HEK293 (cell line): ENCODE data around the gene RHOT1.
"Not testable (repeated sequence)": the region's sequence is repeated elsewhere in the genome, so short reads cannot be mapped to it uniquely, and the experiment has no call there.

ENCODE experiments used
- CTCF ChIA-PET: fragments of 350-600 bp; formaldehyde crosslinking; extraction: SDS; loops from one replicate; lab custom pipeline; 2021; ENCODE audit warnings: antibody characterized with exemption; lab: Yijun Ruan, JAX
- POLR2A ChIA-PET: fragments of 300-600 bp; formaldehyde crosslinking; extraction: SDS; loops from one replicate; lab custom pipeline; 2020; ENCODE audit warnings: antibody characterized with exemption, inconsistent platforms; lab: Yijun Ruan, JAX
- H3K27ac ChIP-seq: fragments of 200-500 bp; sonication (Bioruptor generic); 2 replicates; pipeline ENCODE4 v1.5.1; 2014; ENCODE audit warnings: low read depth, low read length, control low read depth, inconsistent platforms; ENCODE audit errors: extremely low read depth
- H3K36me3 ChIP-seq, 2 experiments: fragments of 200-500 bp in 1 of 2; sonication (Bioruptor generic) in 1 of 2; 1 replicate in 1 of 2; 2 replicates in 1 of 2; pipeline ENCODE4 v1.5.1; 2014 to 2017; ENCODE audit warnings: inconsistent platforms in 2 of 2, low read length in 2 of 2; ENCODE audit not compliant: control insufficient read depth in 2 of 2, insufficient read depth in 1 of 2
- H3K4me1 ChIP-seq: fragments of 200-500 bp; sonication (Bioruptor generic); 2 replicates; pipeline ENCODE4 v1.5.1; 2014; ENCODE audit warnings: mild to moderate bottlenecking, low read length, inconsistent platforms; ENCODE audit not compliant: control insufficient read depth, insufficient read depth
- H3K4me3 ChIP-seq: 2 replicates; pipeline ENCODE4 v1.5.1; 2011; ENCODE audit warnings: low read depth, mild to moderate bottlenecking, control low read depth, low read length, moderate library complexity
- H3K9me3 ChIP-seq: fragments of 200-500 bp; sonication (Bioruptor generic); 2 replicates; pipeline ENCODE4 v1.5.1; 2014; ENCODE audit warnings: low read depth, low read length, inconsistent platforms; ENCODE audit not compliant: control insufficient read depth, insufficient read depth
- GLIS1 ChIP-seq: fragments of 450-650 bp; formaldehyde crosslinking; IDR thresholded peaks from 2 replicates; pipeline ENCODE4 v1.5.1; 2016; ENCODE audit warnings: missing biosample characterization, missing genetic modification characterization
- KLF16 ChIP-seq: fragments of 450-650 bp; formaldehyde crosslinking; IDR thresholded peaks from 2 replicates; pipeline ENCODE4 v1.5.1; 2017; ENCODE audit warnings: missing biosample characterization, missing genetic modification characterization
- ZNF174 ChIP-seq: fragments of 450-650 bp; formaldehyde crosslinking; IDR thresholded peaks from 2 replicates; pipeline ENCODE4 v1.5.0; 2017; ENCODE audit warnings: missing biosample characterization, mild to moderate bottlenecking, missing genetic modification characterization
- ZNF274 ChIP-seq, 2 experiments: fragments of 200-500 bp in 1 of 2; fragments of 450-650 bp in 1 of 2; sonication (Bioruptor generic) in 1 of 2; formaldehyde crosslinking in 1 of 2; IDR thresholded peaks; 2 replicates each; pipeline versions ENCODE4 v1.5.1 to v1.6.1; 2014 to 2016; ENCODE audit warnings: borderline replicate concordance in 1 of 2, inconsistent platforms in 1 of 2, low read length in 1 of 2, missing biosample characterization in 1 of 2, missing genetic modification characterization in 1 of 2
- ZNF426 ChIP-seq: fragments of 450-650 bp; formaldehyde crosslinking; IDR thresholded peaks from 2 replicates; pipeline ENCODE4 v1.5.1; 2017; ENCODE audit warnings: missing biosample characterization, missing genetic modification characterization, mild to moderate bottlenecking, inconsistent platforms, moderate library complexity
- ZNF544 ChIP-seq: fragments of 450-650 bp; formaldehyde crosslinking; IDR thresholded peaks from 2 replicates; pipeline ENCODE4 v1.5.0; 2017; ENCODE audit warnings: missing biosample characterization, missing genetic modification characterization
- ZNF561 ChIP-seq: fragments of 450-650 bp; IDR thresholded peaks from 2 replicates; pipeline ENCODE4 v1.5.1; 2018; ENCODE audit warnings: missing biosample characterization, missing genetic modification characterization, borderline replicate concordance
- ZNF785 ChIP-seq: fragments of 450-650 bp; formaldehyde crosslinking; IDR thresholded peaks from 2 replicates; pipeline ENCODE4 v1.5.1; 2016; ENCODE audit warnings: missing biosample characterization, missing genetic modification characterization
- TF ChIP-seq, protein P1 (sequence below): fragments of 450-650 bp; formaldehyde crosslinking; IDR thresholded peaks from 2 replicates; pipeline ENCODE4 v1.5.1; 2016; ENCODE audit warnings: missing biosample characterization, missing genetic modification characterization, low read depth
- TF ChIP-seq, protein P2 (sequence below): fragments of 450-650 bp; formaldehyde crosslinking; IDR thresholded peaks from 2 replicates; pipeline ENCODE4 v1.5.1; 2017; ENCODE audit warnings: missing biosample characterization, mild to moderate bottlenecking, missing genetic modification characterization, moderate library complexity
- TF ChIP-seq, protein P3 (sequence below): fragments of 450-650 bp; formaldehyde crosslinking; IDR thresholded peaks from 2 replicates; pipeline ENCODE4 v1.5.1; 2016; ENCODE audit warnings: missing biosample characterization, missing genetic modification characterization
- TF ChIP-seq, protein P4 (sequence below): fragments of 450-650 bp; formaldehyde crosslinking; conservative IDR thresholded peaks from 2 replicates; pipeline ENCODE4 v1.5.1; 2016; ENCODE audit warnings: low read depth, missing biosample characterization, missing genetic modification characterization

Gene RHOT1

DNA sequence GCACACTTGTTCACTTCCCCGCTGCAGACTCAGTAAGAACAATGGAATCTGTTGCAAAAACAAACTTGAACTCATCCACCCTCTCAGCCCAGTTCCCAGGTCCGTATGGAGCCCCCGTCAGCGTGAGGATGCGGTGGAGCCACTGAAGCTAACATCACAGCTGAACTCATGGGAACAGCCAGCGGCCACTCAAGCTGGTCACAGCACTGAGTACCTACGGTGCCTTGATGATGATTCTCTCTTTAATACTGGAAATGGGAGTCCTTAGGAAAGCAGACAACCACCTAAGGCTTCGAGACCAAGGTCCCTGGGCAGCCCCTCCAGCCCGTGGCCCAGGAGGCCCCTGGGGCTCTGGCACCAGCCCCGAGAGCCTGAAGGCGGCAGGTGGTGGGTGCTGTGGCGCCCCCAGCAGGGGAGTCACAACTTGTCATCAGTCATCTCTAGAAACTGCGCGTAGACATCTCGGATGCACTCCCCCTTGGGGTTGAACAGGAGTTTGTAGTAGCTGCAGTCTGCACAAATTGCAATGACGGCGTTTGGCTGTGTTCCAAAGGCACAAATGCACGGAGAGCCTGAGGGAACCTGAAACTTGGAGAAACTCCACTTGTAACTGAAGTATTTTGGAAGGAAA, 31.0 kb upstream of the RHOT1 start (continued):
- TF ChIP-seq, protein P1, sequence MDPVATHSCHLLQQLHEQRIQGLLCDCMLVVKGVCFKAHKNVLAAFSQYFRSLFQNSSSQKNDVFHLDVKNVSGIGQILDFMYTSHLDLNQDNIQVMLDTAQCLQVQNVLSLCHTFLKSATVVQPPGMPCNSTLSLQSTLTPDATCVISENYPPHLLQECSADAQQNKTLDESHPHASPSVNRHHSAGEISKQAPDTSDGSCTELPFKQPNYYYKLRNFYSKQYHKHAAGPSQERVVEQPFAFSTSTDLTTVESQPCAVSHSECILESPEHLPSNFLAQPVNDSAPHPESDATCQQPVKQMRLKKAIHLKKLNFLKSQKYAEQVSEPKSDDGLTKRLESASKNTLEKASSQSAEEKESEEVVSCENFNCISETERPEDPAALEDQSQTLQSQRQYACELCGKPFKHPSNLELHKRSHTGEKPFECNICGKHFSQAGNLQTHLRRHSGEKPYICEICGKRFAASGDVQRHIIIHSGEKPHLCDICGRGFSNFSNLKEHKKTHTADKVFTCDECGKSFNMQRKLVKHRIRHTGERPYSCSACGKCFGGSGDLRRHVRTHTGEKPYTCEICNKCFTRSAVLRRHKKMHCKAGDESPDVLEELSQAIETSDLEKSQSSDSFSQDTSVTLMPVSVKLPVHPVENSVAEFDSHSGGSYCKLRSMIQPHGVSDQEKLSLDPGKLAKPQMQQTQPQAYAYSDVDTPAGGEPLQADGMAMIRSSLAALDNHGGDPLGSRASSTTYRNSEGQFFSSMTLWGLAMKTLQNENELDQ (tag by site-specific recombination) = no peak

DNA sequence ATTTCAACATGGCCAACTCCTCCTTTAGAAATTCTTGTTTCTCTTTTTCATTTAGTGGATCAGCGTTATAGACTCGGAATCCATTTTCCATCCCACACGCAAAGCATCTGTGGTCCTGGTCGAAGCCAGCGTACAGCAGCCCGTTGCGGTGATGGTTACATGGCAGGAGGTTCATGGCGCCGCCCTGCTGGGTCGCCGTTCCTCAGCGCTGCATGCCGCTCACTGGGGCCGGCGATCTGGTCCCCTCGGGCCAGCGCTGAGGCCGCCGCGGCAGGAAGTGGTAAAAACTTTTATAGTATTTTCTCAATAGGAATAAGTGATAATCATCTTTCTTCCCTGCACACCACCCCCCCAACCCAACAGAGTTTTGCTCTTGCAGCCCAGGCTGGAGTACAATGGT, 29.9 kb upstream of the RHOT1 start:
- POLR2A ChIA-PET = no interaction called here
- H3K36me3 ChIP-seq = no peaks in the 10 kb centered on the region
- CTCF ChIA-PET = interaction anchor here (0.8 to 2.3 kb wide), 4 partner anchors 13 to 26 kb away, joined by 3 to 7 read pairs (median 5); no protein-coding TSS in a partner anchor

DNA sequence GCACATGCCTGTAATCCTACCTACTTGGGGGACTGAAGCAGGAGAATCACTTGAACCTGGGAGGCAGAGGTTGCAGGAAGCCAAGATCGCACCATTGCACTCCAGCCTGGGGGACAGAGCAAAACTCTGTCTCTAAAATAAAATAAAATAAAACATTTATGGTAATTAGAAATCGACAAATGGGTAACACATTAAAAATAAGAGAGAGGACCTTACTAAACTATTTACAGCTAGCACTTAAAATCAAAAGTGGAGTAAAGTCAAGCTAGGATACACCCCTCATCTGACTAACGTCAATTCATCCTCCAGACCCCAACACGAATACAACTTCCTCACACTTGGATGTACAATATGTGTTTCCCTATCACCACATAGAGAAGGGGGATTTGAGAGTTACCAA, 27.8 kb upstream of the RHOT1 start:
- CTCF ChIA-PET = interaction anchor here (0.7 kb wide), 1 partner anchor 26 kb away, joined by 3 read pairs; no protein-coding TSS in a partner anchor

More for the DNA sequence above, 29.9 kb upstream of the RHOT1 start:
- TF ChIP-seq KLF16 (tag by site-specific recombination) (no peak), ZNF274 (IDR thresholded peaks at IDR 0.05; ENCODE audit: low read length) (no peak), ZNF274 (tag by site-specific recombination; IDR thresholded peaks at IDR 0.05; ENCODE audit: borderline replicate concordance) (no peak), ZNF561 (tag by site-specific recombination) (no peak), ZNF544 (no peak), ZNF174 (no peak), ZNF785 (tag by site-specific recombination) (no peak)
- TF ChIP-seq, protein P2, sequence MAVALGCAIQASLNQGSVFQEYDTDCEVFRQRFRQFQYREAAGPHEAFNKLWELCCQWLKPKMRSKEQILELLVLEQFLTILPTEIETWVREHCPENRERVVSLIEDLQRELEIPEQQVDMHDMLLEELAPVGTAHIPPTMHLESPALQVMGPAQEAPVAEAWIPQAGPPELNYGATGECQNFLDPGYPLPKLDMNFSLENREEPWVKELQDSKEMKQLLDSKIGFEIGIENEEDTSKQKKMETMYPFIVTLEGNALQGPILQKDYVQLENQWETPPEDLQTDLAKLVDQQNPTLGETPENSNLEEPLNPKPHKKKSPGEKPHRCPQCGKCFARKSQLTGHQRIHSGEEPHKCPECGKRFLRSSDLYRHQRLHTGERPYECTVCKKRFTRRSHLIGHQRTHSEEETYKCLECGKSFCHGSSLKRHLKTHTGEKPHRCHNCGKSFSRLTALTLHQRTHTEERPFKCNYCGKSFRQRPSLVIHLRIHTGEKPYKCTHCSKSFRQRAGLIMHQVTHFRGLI = no peak
- Histone ChIP-seq H3K4me1 (peaks cover 6% of the 10 kb centered on the region), H3K27ac (no peak overlapping the region), H3K9me3 (no peaks in the 10 kb centered on the region), H3K4me3 (no peak overlapping the region)

DNA sequence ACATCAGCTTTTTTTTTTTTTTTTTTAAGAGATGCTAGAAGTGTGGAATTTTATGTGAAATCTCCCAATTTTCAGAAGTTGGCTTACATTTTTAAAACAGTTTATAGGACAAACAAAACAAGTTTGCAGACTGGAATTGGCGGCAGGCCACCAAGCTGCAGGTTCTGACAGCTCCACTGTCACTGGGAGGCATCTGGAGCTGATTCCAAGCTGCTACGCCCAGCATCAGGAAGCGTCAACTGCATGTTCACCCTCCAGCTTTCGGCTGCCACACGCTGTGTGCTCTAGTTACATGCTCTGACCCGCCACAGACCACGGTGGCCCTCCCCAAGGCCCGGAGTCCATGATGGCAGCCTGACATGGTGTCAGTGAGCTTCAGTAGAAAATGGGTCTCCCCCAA, 26.8 kb upstream of the RHOT1 start:
- H3K4me1 ChIP-seq, CTCF ChIA-PET: not testable (repeated sequence)

More for the DNA sequence above, 27.8 kb upstream of the RHOT1 start:
- Histone ChIP-seq H3K9me3 (no peaks in the 10 kb centered on the region), H3K4me1 (peaks cover 6% of the 10 kb centered on the region), H3K27ac (no peak overlapping the region)
- TF ChIP-seq, protein P3, sequence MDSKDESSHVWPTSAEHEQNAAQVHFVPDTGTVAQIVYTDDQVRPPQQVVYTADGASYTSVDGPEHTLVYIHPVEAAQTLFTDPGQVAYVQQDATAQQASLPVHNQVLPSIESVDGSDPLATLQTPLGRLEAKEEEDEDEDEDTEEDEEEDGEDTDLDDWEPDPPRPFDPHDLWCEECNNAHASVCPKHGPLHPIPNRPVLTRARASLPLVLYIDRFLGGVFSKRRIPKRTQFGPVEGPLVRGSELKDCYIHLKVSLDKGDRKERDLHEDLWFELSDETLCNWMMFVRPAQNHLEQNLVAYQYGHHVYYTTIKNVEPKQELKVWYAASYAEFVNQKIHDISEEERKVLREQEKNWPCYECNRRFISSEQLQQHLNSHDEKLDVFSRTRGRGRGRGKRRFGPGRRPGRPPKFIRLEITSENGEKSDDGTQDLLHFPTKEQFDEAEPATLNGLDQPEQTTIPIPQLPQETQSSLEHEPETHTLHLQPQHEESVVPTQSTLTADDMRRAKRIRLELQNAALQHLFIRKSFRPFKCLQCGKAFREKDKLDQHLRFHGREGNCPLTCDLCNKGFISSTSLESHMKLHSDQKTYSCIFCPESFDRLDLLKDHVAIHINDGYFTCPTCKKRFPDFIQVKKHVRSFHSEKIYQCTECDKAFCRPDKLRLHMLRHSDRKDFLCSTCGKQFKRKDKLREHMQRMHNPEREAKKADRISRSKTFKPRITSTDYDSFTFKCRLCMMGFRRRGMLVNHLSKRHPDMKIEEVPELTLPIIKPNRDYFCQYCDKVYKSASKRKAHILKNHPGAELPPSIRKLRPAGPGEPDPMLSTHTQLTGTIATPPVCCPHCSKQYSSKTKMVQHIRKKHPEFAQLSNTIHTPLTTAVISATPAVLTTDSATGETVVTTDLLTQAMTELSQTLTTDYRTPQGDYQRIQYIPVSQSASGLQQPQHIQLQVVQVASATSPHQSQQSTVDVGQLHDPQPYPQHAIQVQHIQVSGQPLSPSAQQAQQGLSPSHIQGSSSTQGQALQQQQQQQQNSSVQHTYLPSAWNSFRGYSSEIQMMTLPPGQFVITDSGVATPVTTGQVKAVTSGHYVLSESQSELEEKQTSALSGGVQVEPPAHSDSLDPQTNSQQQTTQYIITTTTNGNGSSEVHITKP (tag by site-specific recombination) = peak; percentile 100
- TF ChIP-seq, protein P4, sequence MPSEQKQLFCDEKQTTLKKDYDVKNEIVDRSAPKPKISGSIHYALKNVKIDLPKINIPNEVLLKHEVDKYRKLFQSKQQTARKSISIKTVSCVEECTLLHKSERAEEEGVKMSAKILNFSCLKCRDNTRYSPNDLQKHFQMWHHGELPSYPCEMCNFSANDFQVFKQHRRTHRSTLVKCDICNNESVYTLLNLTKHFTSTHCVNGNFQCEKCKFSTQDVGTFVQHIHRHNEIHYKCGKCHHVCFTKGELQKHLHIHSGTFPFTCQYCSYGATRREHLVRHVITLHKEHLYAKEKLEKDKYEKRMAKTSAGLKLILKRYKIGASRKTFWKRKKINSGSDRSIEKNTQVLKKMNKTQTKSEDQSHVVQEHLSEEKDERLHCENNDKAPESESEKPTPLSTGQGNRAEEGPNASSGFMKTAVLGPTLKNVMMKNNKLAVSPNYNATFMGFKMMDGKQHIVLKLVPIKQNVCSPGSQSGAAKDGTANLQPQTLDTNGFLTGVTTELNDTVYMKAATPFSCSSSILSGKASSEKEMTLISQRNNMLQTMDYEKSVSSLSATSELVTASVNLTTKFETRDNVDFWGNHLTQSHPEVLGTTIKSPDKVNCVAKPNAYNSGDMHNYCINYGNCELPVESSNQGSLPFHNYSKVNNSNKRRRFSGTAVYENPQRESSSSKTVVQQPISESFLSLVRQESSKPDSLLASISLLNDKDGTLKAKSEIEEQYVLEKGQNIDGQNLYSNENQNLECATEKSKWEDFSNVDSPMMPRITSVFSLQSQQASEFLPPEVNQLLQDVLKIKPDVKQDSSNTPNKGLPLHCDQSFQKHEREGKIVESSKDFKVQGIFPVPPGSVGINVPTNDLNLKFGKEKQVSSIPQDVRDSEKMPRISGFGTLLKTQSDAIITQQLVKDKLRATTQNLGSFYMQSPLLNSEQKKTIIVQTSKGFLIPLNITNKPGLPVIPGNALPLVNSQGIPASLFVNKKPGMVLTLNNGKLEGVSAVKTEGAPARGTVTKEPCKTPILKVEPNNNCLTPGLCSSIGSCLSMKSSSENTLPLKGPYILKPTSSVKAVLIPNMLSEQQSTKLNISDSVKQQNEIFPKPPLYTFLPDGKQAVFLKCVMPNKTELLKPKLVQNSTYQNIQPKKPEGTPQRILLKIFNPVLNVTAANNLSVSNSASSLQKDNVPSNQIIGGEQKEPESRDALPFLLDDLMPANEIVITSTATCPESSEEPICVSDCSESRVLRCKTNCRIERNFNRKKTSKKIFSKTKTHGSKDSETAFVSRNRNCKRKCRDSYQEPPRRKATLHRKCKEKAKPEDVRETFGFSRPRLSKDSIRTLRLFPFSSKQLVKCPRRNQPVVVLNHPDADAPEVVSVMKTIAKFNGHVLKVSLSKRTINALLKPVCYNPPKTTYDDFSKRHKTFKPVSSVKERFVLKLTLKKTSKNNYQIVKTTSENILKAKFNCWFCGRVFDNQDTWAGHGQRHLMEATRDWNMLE (tag by site-specific recombination) = 0 out of 2 replicates have a peak, but pooled peaks have one; percentile 31
- TF ChIP-seq ZNF426 (no peak), GLIS1 (peak; percentile 52; the same call in 1 of the 2 replicates)
- TF ChIP-seq, all 188 proteins: peak for 3
- POLR2A ChIA-PET = interaction anchor here (0.6 kb wide), 1 partner anchor 54 kb away, joined by 15 read pairs; no protein-coding TSS in a partner anchor
- no peaks in the 10 kb centered on the region for H3K36me3 ChIP-seq
- no peak overlapping the region for H3K4me3 ChIP-seq

More for the DNA sequence above, 26.8 kb upstream of the RHOT1 start:
- H3K9me3 ChIP-seq, H3K36me3 ChIP-seq, H3K27ac ChIP-seq, POLR2A ChIA-PET, H3K4me3 ChIP-seq: not testable (repeated sequence)
